Measurements from ENCODE around the gene GABRG3.

The GABRG3 gene

DNA sequence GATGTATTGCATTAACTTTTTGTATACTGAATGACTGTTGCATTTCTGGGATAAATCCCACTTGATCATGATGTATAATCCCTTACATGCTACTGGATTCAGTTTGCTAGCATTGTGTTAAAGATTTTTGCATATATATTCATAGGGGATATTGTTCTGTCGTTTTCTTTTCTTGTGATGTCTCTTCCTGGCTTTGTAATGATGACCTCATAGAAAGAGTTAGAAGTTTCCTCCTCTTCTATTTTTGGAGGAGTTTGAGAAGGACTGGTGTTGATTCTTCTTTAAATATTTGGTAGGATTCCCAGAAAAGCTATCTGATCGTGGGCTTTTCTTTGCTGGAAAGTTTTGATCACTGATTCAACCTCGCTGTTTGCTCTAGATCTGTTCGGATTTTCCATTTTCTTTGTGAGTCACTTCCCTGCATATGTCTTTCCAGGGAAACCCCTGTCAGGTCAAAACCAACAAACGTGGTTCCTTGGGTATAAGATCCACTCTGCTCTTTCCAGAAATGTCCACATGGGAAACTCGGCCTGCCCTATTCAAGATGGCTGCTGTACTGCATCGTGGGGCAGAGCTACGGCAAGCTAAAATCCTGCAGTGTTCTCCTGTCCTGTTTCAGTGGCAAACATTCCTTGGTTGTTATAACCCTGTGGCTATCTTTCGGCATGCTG is 120.4 kb downstream of the GABRG3 start:
- Mint-ChIP-seq H3K36me3 (no peaks in the 10 kb centered on the region), H3K27ac (no peak overlapping the region), H3K9me3 (peaks cover 4% of the 10 kb centered on the region), H3K4me1 (no peaks in the 10 kb centered on the region), H3K4me3 (no peak overlapping the region)
- ATAC-seq (no peak), DNase-seq (ENCODE audit: low spot score in 2 of 2) (no peak)

DNA sequence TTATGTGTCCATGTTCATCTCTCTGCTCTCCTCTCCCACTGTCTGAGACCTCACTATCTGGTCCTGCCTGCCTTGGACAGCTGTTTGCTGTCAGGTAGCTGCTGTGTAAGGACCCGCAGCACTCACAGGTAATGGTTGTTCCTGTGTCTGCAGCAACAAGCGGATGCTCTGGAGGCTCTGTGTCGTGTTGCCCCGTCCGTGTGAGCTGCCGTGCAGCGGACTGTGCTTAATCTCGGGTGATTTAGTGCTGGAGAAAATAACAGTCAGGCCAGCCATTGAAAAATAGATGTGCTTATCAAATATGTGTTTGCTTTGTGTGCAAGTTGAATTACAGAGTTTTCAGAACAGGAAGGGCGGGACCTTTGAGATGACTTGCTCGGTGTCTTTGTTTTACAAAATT is 121.4 kb downstream of the GABRG3 start:
- Mint-ChIP-seq H3K4me1 (no peaks in the 10 kb centered on the region), H3K9me3 (peaks cover 5% of the 10 kb centered on the region), H3K27ac (no peak overlapping the region), H3K4me3 (no peak overlapping the region), H3K36me3 (no peaks in the 10 kb centered on the region)
- ATAC-seq = no peak
- DNase-seq (ENCODE audit: low spot score in 2 of 2) = no peak

GRCh38 chr15:27094235-27094634 is 123.3 kb downstream of the GABRG3 start:
- Mint-ChIP-seq H3K36me3 (no peaks in the 10 kb centered on the region), H3K4me1 (no peaks in the 10 kb centered on the region), H3K9me3 (peaks cover 13% of the 10 kb centered on the region), H3K27ac (no peak overlapping the region), H3K4me3 (no peak overlapping the region)
- DNase-seq (ENCODE audit: low spot score in 2 of 2) (no peak), ATAC-seq (no peak)

DNA sequence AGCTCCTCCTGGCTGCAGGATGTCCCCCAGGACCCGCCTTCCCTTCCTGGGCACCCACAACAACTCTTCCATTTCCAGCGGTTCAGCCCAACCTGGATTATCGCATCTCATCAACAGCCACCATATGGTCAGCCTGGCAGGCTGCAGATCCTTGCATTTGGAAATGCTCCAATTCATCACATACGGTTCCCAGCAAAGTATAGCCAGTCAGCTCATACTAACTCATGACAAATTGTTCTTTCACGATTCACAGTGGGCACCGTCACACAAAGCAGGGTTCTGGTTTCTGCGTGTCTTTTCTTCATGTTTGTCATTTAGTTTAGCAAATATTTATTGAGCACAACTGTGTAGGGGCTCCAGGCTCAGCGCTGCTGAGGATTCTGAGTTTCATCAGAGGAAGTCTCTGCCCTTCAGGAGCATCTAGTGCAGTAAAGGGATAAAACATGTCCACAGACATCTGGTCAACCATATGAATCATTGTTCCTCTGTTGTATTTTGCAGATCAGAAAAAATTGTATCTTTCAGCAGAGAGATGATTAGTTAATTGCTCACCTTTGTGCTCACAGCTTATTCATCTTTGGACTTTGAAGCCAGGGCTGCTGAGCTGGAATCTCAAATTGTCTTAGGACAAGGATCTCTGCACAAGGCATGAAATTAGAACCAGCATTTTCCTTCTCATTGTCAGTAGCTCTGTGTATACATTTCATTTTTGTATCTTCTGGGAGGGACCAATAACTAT is 125.1 kb downstream of the GABRG3 start:
- DNase-seq (ENCODE audit: low spot score in 2 of 2) (no peak), ATAC-seq (no peak)
- Mint-ChIP-seq H3K4me3 (no peak overlapping the region), H3K27ac (no peak overlapping the region), H3K4me1 (no peaks in the 10 kb centered on the region), H3K36me3 (no peaks in the 10 kb centered on the region), H3K9me3 (peaks cover 19% of the 10 kb centered on the region)

GRCh38 chr15:27097506-27097905 is 126.5 kb downstream of the GABRG3 start:
- ATAC-seq (no peak), DNase-seq (ENCODE audit: low spot score in 2 of 2) (no peak)
- Mint-ChIP-seq H3K4me1 (no peaks in the 10 kb centered on the region), H3K36me3 (no peaks in the 10 kb centered on the region), H3K9me3 (peaks cover 25% of the 10 kb centered on the region), H3K27ac (no peak overlapping the region), H3K4me3 (no peak overlapping the region)

DNA sequence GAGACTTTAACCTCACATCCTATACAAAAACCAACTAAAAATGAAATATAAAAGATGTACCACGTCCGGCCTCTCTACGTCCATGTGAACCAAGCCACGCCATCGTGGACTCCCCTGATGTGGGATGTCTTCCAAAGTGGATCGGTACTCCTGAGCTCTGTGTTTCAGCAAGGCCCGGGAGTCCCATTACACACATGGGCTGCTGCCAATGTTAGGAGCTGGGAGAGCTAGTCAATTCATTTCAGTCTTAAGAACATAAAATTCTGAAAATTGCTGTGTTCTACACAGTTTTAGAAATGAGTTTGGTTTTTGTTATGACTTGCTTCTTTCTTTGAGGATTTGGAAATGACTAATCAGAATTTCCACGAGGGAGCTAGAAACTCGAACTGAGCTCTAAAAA is 131.0 kb downstream of the GABRG3 start:
- Mint-ChIP-seq H3K36me3 (no peaks in the 10 kb centered on the region), H3K4me1 (no peaks in the 10 kb centered on the region), H3K9me3 (peaks cover 26% of the 10 kb centered on the region), H3K4me3 (no peak overlapping the region), H3K27ac (no peak overlapping the region)
- no peak for DNase-seq (ENCODE audit: low spot score in 2 of 2)
- no peak for ATAC-seq

DNA sequence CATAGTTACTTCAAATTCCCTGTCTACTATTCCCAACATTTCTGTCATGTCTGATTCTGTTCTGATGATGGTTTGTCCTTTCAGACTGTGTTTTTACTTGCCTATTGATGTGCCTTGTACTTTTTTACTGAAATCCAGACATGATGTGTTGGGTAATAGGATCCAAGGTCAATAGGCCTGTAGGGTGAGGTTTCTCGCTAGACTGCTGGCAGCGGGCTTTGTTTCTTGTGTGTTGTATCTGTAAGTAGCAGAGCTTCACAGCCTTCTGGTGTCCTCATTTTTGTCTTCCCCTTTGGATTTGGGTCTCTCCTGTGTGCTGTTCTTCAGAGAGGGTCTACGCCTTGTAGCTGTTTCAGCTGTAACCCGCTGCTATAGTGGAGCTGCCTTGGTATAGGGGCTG is 140.3 kb downstream of the GABRG3 start:
- ATAC-seq = no peak
- Mint-ChIP-seq H3K4me3 (no peak overlapping the region), H3K36me3 (no peaks in the 10 kb centered on the region), H3K9me3 (peaks cover 18% of the 10 kb centered on the region), H3K4me1 (no peaks in the 10 kb centered on the region), H3K27ac (no peak overlapping the region)
- DNase-seq (ENCODE audit: low spot score in 2 of 2) = no peak

GRCh38 chr15:27114473-27114872 is 143.5 kb downstream of the GABRG3 start:
- no peaks in the 10 kb centered on the region for H3K4me1 Mint-ChIP-seq
- no peak for ATAC-seq

GRCh38 chr15:27119695-27120266 is 148.8 kb downstream of the GABRG3 start:
- ATAC-seq (no peak), DNase-seq (ENCODE audit: low spot score in 2 of 2) (no peak)
- H3K27ac Mint-ChIP-seq = no peak overlapping the region
- H3K9me3 Mint-ChIP-seq = peaks cover 9% of the 10 kb centered on the region
- no peaks in the 10 kb centered on the region for H3K36me3 Mint-ChIP-seq
- H3K4me1 Mint-ChIP-seq = no peaks in the 10 kb centered on the region
- H3K4me3 Mint-ChIP-seq = no peak overlapping the region

More at GRCh38 chr15:27114473-27114872, 143.5 kb downstream of the GABRG3 start:
- H3K36me3 Mint-ChIP-seq = no peaks in the 10 kb centered on the region
- H3K4me3 Mint-ChIP-seq = no peak overlapping the region
- H3K27ac Mint-ChIP-seq = no peak overlapping the region
- H3K9me3 Mint-ChIP-seq = peaks cover 24% of the 10 kb centered on the region
- DNase-seq (ENCODE audit: low spot score in 2 of 2) = no peak

DNA sequence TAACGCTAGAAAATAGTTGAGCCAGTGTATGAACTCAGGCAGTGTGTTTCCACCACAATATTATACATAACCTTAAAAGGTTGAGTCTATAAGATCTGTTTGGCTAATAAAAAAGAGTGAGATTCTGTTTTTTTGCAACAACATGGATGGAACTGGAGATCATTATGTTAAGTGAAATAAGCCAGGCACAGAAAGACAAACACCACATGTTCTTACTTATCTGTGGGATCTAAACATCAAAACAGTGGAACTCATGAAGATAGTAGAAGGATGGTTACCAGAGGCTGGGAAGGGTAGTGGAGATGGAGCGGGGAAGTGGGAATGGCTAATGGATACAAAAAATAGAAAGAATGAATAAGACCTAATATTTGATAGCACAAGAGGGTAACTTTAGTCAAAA is 150.7 kb downstream of the GABRG3 start:
- Mint-ChIP-seq H3K4me1 (no peaks in the 10 kb centered on the region), H3K36me3 (no peaks in the 10 kb centered on the region), H3K9me3 (peaks cover 14% of the 10 kb centered on the region), H3K27ac (no peak overlapping the region), H3K4me3 (no peak overlapping the region)
- DNase-seq (ENCODE audit: low spot score in 2 of 2) (no peak), ATAC-seq (no peak)

GRCh38 chr15:27123291-27123690 is 152.3 kb downstream of the GABRG3 start:
- H3K4me3 Mint-ChIP-seq = no peak overlapping the region
- DNase-seq (ENCODE audit: low spot score in 2 of 2) (no peak), ATAC-seq (no peak)
- no peak overlapping the region for H3K27ac Mint-ChIP-seq
- no peaks in the 10 kb centered on the region for H3K4me1 Mint-ChIP-seq
- H3K9me3 Mint-ChIP-seq = peaks cover 11% of the 10 kb centered on the region
- no peaks in the 10 kb centered on the region for H3K36me3 Mint-ChIP-seq

DNA sequence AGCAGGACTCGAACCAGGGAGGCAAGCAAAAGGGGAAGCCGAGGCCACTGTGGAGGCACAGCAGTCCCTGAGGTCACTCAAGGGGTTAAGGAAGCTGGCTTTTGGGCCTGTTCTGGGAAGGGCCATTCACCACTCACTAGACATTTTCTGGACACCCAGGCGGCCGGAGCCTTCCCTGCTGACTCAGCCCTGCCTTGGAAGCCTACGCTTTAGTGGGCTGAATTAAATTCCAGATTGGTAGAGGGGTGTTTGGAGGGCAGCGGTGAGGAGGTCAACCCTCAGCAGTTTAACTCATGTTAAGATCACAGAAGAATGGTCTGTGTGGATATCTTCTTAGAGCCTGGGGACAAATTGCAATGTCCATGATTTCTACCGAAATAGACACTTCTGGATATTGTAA is 152.8 kb downstream of the GABRG3 start:
- Mint-ChIP-seq H3K27ac (no peak overlapping the region), H3K9me3 (peaks cover 11% of the 10 kb centered on the region), H3K36me3 (no peaks in the 10 kb centered on the region), H3K4me3 (no peak overlapping the region), H3K4me1 (no peaks in the 10 kb centered on the region)
- DNase-seq (ENCODE audit: low spot score in 2 of 2) (no peak), ATAC-seq (no peak)

DNA sequence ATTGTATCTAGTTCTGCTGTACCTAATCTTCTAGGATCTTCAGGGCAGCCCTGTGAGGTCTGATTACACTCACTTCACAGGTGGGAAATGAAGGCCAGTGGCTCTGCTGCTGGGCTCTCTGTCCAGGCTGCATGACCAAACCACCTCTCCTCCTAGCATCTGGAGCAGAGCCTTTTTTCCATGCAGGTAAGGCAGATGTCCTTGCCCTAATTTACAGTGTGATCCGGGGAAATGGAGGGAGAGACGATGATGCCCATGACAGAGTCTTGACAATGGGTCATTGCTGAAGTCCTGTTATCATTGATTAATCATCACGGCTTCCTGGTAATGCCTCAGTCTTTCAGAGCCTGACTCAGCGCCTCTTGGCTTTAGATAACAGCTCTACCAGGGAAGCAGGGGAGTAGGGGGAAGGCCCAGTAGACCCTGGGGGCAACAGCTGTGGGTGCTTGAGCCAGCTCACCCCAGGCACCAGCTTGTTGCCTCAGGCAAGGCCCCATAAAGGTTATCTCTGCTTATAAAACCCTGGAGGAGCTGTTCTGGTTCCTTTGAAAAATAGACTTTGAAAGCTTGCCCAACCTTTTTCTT is 153.4 kb downstream of the GABRG3 start:
- ATAC-seq = no peak
- Mint-ChIP-seq H3K9me3 (peaks cover 11% of the 10 kb centered on the region), H3K4me3 (no peak overlapping the region), H3K36me3 (no peaks in the 10 kb centered on the region), H3K4me1 (no peaks in the 10 kb centered on the region), H3K27ac (no peak overlapping the region)
- DNase-seq (ENCODE audit: low spot score in 2 of 2) = no peak

- Mint-ChIP-seq H3K9me3 (peaks cover 11% of the 10 kb centered on the region), H3K27ac (no peak overlapping the region), H3K4me1 (no peaks in the 10 kb centered on the region), H3K4me3 (no peak overlapping the region), H3K36me3 (no peaks in the 10 kb centered on the region)
- ATAC-seq (no peak), DNase-seq (ENCODE audit: low spot score in 2 of 2) (no peak)
Measured at GRCh38 chr15:27125185-27125584, 154.2 kb downstream of the GABRG3 start.

GRCh38 chr15:27126449-27126848 is 155.5 kb downstream of the GABRG3 start:
- peaks cover 16% of the 10 kb centered on the region for H3K9me3 Mint-ChIP-seq
- no peak for DNase-seq (ENCODE audit: low spot score in 2 of 2)
- H3K27ac Mint-ChIP-seq = no peak overlapping the region
- H3K4me1 Mint-ChIP-seq = no peaks in the 10 kb centered on the region
- H3K36me3 Mint-ChIP-seq = no peaks in the 10 kb centered on the region
- H3K4me3 Mint-ChIP-seq = no peak overlapping the region
- no peak for ATAC-seq

All from stimulated activated effector memory CD8-positive, alpha-beta T cell treated with anti-CD3 and anti-CD28 coated beads, Interleukin-12 subunit alpha, Interleukin-12 subunit beta, amount 100 ng/mL, for 72 hours (primary cell).